ENCODE data around the gene SFRP4. TPM values are rescaled to one million over a fixed set of nuclear protein-coding genes. Genes with fewer than 3 reads are reported as not detected.

The SFRP4 gene
- total RNA-seq, 1 donor from 2014 or later = 0.06 TPM

- no peak for DNase-seq (ENCODE audit: low read depth)
- no peak overlapping the region for H3K4me3 ChIP-seq (ENCODE audit: low read depth, low read length)
- no peak for TF ChIP-seq CTCF (conservative IDR thresholded peaks at IDR 0.05; ENCODE audit: low read depth, low read length)
Measured at GRCh38 chr7:37925620-37926019, 9.0 kb upstream of the SFRP4 start.

GRCh38 chr7:37924491-37925041 lies 7.9 kb upstream of the SFRP4 start:
- no peak for DNase-seq (ENCODE audit: low read depth)
- H3K4me3 ChIP-seq (ENCODE audit: low read depth, low read length) = no peak overlapping the region
- TF ChIP-seq CTCF (conservative IDR thresholded peaks at IDR 0.05; ENCODE audit: low read depth, low read length) = no peak

GRCh38 chr7:37923996-37924395 lies 7.4 kb upstream of the SFRP4 start:
- DNase-seq (ENCODE audit: low read depth) = no peak
- no peak for TF ChIP-seq CTCF (conservative IDR thresholded peaks at IDR 0.05; ENCODE audit: low read depth, low read length)
- no peak overlapping the region for H3K4me3 ChIP-seq (ENCODE audit: low read depth, low read length)

- peak overlapping the region; percentile 84 for H3K4me3 ChIP-seq (ENCODE audit: low read depth, low read length)
- DNase-seq (ENCODE audit: low read depth) = no peak
- no peak for TF ChIP-seq CTCF (conservative IDR thresholded peaks at IDR 0.05; ENCODE audit: low read depth, low read length)
Measured at GRCh38 chr7:37921876-37922275, 5.3 kb upstream of the SFRP4 start.

GRCh38 chr7:37920849-37921805 lies 4.5 kb upstream of the SFRP4 start:
- peak overlapping the region; percentile 84 for H3K4me3 ChIP-seq (ENCODE audit: low read depth, low read length)
- DNase-seq (ENCODE audit: low read depth) = no peak
- TF ChIP-seq CTCF (conservative IDR thresholded peaks at IDR 0.05; ENCODE audit: low read depth, low read length) = peak; percentile 24

GRCh38 chr7:37920305-37920848 lies 3.8 kb upstream of the SFRP4 start, which contains the start of gene EPDR1:
EPDR1 (plus strand) TSS chr7:37920640; CDS start chr7:37920940, 300 bp downstream.
- DNase-seq (ENCODE audit: low read depth) = no peak
- peak; percentile 43 for TF ChIP-seq CTCF (conservative IDR thresholded peaks at IDR 0.05; ENCODE audit: low read depth, low read length)
- peak within 1 kb of the TSS; percentile 84 for H3K4me3 ChIP-seq (ENCODE audit: low read depth, low read length)
